Measurements from ENCODE around the gene ACTN2. TPM values are rescaled to one million over a fixed set of nuclear protein-coding genes. Genes with fewer than 3 reads are reported as not detected.

Gene ACTN2
- polyA plus RNA-seq, 3 donors, result 0.07 TPM; not detected in 2

DNA sequence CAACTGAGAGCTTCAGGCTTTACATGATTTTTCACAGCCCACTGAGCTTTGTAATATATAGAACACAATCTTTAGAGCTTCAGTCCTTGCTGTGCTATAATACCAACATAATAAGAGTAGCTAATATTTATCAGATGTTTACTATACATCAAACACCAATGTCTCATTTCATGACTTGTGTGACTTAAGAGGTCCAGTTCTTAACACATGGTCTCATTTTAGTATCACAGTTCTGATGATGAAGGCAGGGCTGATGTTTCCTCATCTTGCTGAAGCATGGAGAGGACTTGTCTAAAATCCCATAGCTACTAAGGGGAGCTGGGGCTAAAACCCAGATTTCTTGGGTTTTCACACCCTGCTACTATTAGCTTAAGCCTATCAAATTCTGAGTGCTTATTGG, 114.3 kb downstream of the ACTN2 start:
- Histone ChIP-seq H3K9ac (ENCODE audit: insufficient read depth, low read length, poor library complexity, severe bottlenecking) (no peak overlapping the region), H4K20me1 (ENCODE audit: insufficient read depth, low read length) (peaks cover 3% of the 10 kb centered on the region), H3K36me3 (replicated peaks in 1 of 2; ENCODE audit: control insufficient read depth in 1 of 2, insufficient read depth in 2 of 2, low read length in 2 of 2) (peaks cover 4 to 26% of the 10 kb centered on the region in 2 donors), H2AFZ (ENCODE audit: insufficient read depth, low read depth, low read length, poor library complexity, severe bottlenecking) (no peak overlapping the region), H3K4me3 (replicated peaks in 1 of 3; ENCODE audit: low read depth in 2 of 3, low read length in 3 of 3) (no peak overlapping the region), H3K4me1 (ENCODE audit: control insufficient read depth in 1 of 2, insufficient read depth in 2 of 2, low read length in 2 of 2) (peaks cover 8 to 18% of the 10 kb centered on the region in 2 donors), H3K27me3 (ENCODE audit: control insufficient read depth in 2 of 2, insufficient read depth in 2 of 2, low read length in 2 of 2) (no peaks in the 10 kb centered on the region), H3K4me2 (replicated peaks; ENCODE audit: extremely low read depth, low read length, poor library complexity, severe bottlenecking) (no peak overlapping the region), H3K27ac (ENCODE audit: low read depth in 1 of 2, low read length in 2 of 2) (no peak overlapping the region), H3K79me2 (ENCODE audit: insufficient read depth, low read length) (peaks cover 57% of the 10 kb centered on the region), H3K9me3 (replicated peaks in 1 of 2; ENCODE audit: control insufficient read depth in 1 of 2, insufficient read depth in 1 of 2, low read length in 2 of 2) (no peaks in the 10 kb centered on the region)
- TF ChIP-seq, protein P1, sequence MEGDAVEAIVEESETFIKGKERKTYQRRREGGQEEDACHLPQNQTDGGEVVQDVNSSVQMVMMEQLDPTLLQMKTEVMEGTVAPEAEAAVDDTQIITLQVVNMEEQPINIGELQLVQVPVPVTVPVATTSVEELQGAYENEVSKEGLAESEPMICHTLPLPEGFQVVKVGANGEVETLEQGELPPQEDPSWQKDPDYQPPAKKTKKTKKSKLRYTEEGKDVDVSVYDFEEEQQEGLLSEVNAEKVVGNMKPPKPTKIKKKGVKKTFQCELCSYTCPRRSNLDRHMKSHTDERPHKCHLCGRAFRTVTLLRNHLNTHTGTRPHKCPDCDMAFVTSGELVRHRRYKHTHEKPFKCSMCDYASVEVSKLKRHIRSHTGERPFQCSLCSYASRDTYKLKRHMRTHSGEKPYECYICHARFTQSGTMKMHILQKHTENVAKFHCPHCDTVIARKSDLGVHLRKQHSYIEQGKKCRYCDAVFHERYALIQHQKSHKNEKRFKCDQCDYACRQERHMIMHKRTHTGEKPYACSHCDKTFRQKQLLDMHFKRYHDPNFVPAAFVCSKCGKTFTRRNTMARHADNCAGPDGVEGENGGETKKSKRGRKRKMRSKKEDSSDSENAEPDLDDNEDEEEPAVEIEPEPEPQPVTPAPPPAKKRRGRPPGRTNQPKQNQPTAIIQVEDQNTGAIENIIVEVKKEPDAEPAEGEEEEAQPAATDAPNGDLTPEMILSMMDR (IDR thresholded peaks at IDR 0.05), result no peak
- no peak for DNase-seq
- Mint-ChIP-seq H3K4me1 (peaks cover 26% of the 10 kb centered on the region), H3K36me3 (peaks cover 18 to 24% of the 10 kb centered on the region in 2 donors), H3K27ac (no peak overlapping the region), H3K27me3 (ENCODE audit: low read depth in 3 of 3) (no peaks in the 10 kb centered on the region), H3K9me3 (no peaks in the 10 kb centered on the region), H3K4me3 (no peak overlapping the region)
- intact Hi-C loops (cut with micrococcal nuclease), result no loop called here

DNA sequence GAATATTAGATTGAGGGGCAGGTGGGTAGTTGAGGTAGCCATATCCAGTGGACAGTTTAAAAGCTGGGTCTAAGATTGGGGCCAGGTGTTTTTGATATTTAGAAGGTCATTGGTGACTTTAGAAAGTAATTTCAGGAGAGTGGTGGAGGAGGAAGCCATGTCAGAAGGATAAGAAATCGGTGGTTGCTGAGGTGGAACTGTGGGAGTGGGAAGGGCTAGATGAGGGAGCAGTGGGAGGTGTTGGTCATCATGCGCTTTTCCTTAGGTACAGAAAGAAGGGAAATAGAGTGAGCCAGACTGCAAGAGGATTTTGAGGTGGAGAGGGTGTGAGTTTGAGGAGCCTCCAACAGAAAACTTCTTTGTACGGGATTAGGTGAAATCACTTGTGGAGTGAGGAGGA, 116.0 kb downstream of the ACTN2 start:
- Mint-ChIP-seq H3K4me1 (peaks cover 11% of the 10 kb centered on the region), H3K36me3 (peaks cover 21 to 29% of the 10 kb centered on the region in 2 donors), H3K9me3 (no peaks in the 10 kb centered on the region), H3K4me3 (no peak overlapping the region), H3K27me3 (ENCODE audit: low read depth in 3 of 3) (no peaks in the 10 kb centered on the region), H3K27ac (peak overlapping the region in 2 of 7 donors; percentile 0 to 53)
- Histone ChIP-seq H3K4me1 (ENCODE audit: control insufficient read depth in 1 of 2, insufficient read depth in 2 of 2, low read length in 2 of 2) (peaks cover 0 to 1% of the 10 kb centered on the region in 2 donors), H3K79me2 (ENCODE audit: insufficient read depth, low read length) (peaks cover 43% of the 10 kb centered on the region), H3K27ac (ENCODE audit: low read depth in 1 of 2, low read length in 2 of 2) (no peak overlapping the region), H3K9ac (ENCODE audit: insufficient read depth, low read length, poor library complexity, severe bottlenecking) (no peak overlapping the region), H2AFZ (ENCODE audit: insufficient read depth, low read depth, low read length, poor library complexity, severe bottlenecking) (no peak overlapping the region), H3K9me3 (replicated peaks in 1 of 2; ENCODE audit: control insufficient read depth in 1 of 2, insufficient read depth in 1 of 2, low read length in 2 of 2) (no peaks in the 10 kb centered on the region), H3K4me3 (replicated peaks in 1 of 3; ENCODE audit: low read depth in 2 of 3, low read length in 3 of 3) (no peak overlapping the region), H4K20me1 (ENCODE audit: insufficient read depth, low read length) (peaks cover 3% of the 10 kb centered on the region), H3K4me2 (replicated peaks; ENCODE audit: extremely low read depth, low read length, poor library complexity, severe bottlenecking) (no peak overlapping the region), H3K27me3 (ENCODE audit: control insufficient read depth in 2 of 2, insufficient read depth in 2 of 2, low read length in 2 of 2) (no peaks in the 10 kb centered on the region), H3K36me3 (replicated peaks in 1 of 2; ENCODE audit: control insufficient read depth in 1 of 2, insufficient read depth in 2 of 2, low read length in 2 of 2) (peaks cover 10 to 33% of the 10 kb centered on the region in 2 donors)
- 96% methylated on average over 3 of the region's 3 CpGs for WGBS (ENCODE audit: insufficient coverage)
- TF ChIP-seq, protein P1 (IDR thresholded peaks at IDR 0.05), result no peak
- DNase-seq, result no peak
- intact Hi-C loops (cut with micrococcal nuclease), result no loop called here

Data from CD14-positive monocyte (primary cell).